HG03280 (cell line): Measurements from ENCODE around the gene AFAP1.

Source experiments
- ATAC-seq: cut with Tn5 transposase; IDR thresholded peaks from one replicate; pipeline ENCODE4 v1.9.1; 2021; ENCODE audit warnings: mild to moderate bottlenecking, moderate library complexity; ENCODE audit not compliant: unreplicated experiment

The AFAP1 gene

GRCh38 chr4:7788193-7788592 is 151.5 kb downstream of the AFAP1 start:
- no peak for ATAC-seq

- ATAC-seq: no peak
Observed at GRCh38 chr4:7787681-7788141, 151.9 kb downstream of the AFAP1 start.

- ATAC-seq: no peak
Observed at GRCh38 chr4:7787067-7787466, 152.6 kb downstream of the AFAP1 start.

- ATAC-seq: no peak
Observed at GRCh38 chr4:7786517-7786916, 153.1 kb downstream of the AFAP1 start.

GRCh38 chr4:7786040-7786439 is 153.6 kb downstream of the AFAP1 start:
- no peak for ATAC-seq

- no peak for ATAC-seq
Observed at GRCh38 chr4:7785017-7785416, 154.6 kb downstream of the AFAP1 start.

- ATAC-seq: no peak
Observed at GRCh38 chr4:7784131-7784870, 155.4 kb downstream of the AFAP1 start.

GRCh38 chr4:7783541-7783940 is 156.1 kb downstream of the AFAP1 start:
- ATAC-seq: no peak

- ATAC-seq: no peak
Observed at GRCh38 chr4:7782783-7783182, 156.9 kb downstream of the AFAP1 start.

GRCh38 chr4:7781993-7782392 is 157.7 kb downstream of the AFAP1 start:
- no peak for ATAC-seq

GRCh38 chr4:7781366-7781765 is 158.3 kb downstream of the AFAP1 start:
- ATAC-seq: no peak

- no peak for ATAC-seq
Observed at GRCh38 chr4:7780751-7781348, 158.8 kb downstream of the AFAP1 start.

- ATAC-seq: no peak
Observed at GRCh38 chr4:7779432-7779768, 160.3 kb downstream of the AFAP1 start.

GRCh38 chr4:7778510-7779431 is 160.9 kb downstream of the AFAP1 start:
- ATAC-seq: no peak

- ATAC-seq: no peak
Observed at GRCh38 chr4:7777871-7778509, 161.7 kb downstream of the AFAP1 start.

- no peak for ATAC-seq
Observed at GRCh38 chr4:7777017-7777710, 162.5 kb downstream of the AFAP1 start.

GRCh38 chr4:7775396-7775795 is 164.3 kb downstream of the AFAP1 start:
- ATAC-seq: no peak

GRCh38 chr4:7774301-7775294 is 165.1 kb downstream of the AFAP1 start:
- no peak for ATAC-seq

- ATAC-seq: no peak
Observed at GRCh38 chr4:7773401-7774180, 166.1 kb downstream of the AFAP1 start.
